BJ (cell line): ENCODE measurements around the gene EXOC6B. TPM values are rescaled to one million over a fixed set of nuclear protein-coding genes. Genes with fewer than 3 reads are reported as not detected.

ENCODE experiments used
- CTCF ChIA-PET: fragments of 350-600 bp; formaldehyde crosslinking; extraction: SDS; loops from one replicate; lab custom pipeline; 2021; ENCODE audit warnings: antibody characterized with exemption, inconsistent platforms; lab: Yijun Ruan, JAX
- POLR2A ChIA-PET: fragments of 300-600 bp; sonication (Branson Sonifier 250); formaldehyde crosslinking; extraction: SDS; loops from one replicate; lab custom pipeline; 2021; ENCODE audit warnings: antibody characterized with exemption; lab: Charles Lee
- DNase-seq: peaks from one replicate; pipeline ENCODE4 v3.0.0-alpha.2; 2011; ENCODE audit warnings: low read depth
- H3K27me3 ChIP-seq: 2 replicates; pipeline ENCODE4 v1.6.0; 2011; ENCODE audit warnings: low read length; ENCODE audit not compliant: control insufficient read depth, insufficient read depth
- H3K36me3 ChIP-seq: 2 replicates; pipeline ENCODE4 v1.5.1; 2011; ENCODE audit warnings: low read length; ENCODE audit not compliant: control insufficient read depth, insufficient read depth
- H3K4me3 ChIP-seq: 2 replicates; pipeline ENCODE4 v1.5.1; 2011; ENCODE audit warnings: low read depth, mild to moderate bottlenecking, control low read depth, low read length
- CTCF ChIP-seq: IDR thresholded peaks from 2 replicates; pipeline ENCODE4 v1.5.1; 2011; ENCODE audit warnings: low read depth, mild to moderate bottlenecking, control low read depth, inconsistent platforms, low read length, moderate library complexity; ENCODE audit not compliant: insufficient read depth
- polyA plus RNA-seq: library from polyadenylated mRNA; depleted of rRNA; stranded (reverse); fragments of >200 nt; gene quantifications from 2 replicates; pipeline ENCODE4 v1.2.3, GENCODE V29; 2011

EXOC6B gene
- polyA plus RNA-seq, 1 experiment, result 15.5 TPM

- CTCF ChIA-PET, result interaction anchor here (1.6 to 2.1 kb wide), 2 partner anchors 12 to 14 kb away, joined by 7 to 8 read pairs; no protein-coding TSS in a partner anchor
- H3K36me3 ChIP-seq, result no peaks in the 10 kb centered on the region
- peaks cover 7% of the 10 kb centered on the region for H3K27me3 ChIP-seq
- H3K4me3 ChIP-seq, result no peak overlapping the region
- POLR2A ChIA-PET, result no interaction called here
- no peak for TF ChIP-seq CTCF
- no peak for DNase-seq
Observed at GRCh38 chr2:72847534-72848315, 21.9 kb upstream of the EXOC6B start.

DNA sequence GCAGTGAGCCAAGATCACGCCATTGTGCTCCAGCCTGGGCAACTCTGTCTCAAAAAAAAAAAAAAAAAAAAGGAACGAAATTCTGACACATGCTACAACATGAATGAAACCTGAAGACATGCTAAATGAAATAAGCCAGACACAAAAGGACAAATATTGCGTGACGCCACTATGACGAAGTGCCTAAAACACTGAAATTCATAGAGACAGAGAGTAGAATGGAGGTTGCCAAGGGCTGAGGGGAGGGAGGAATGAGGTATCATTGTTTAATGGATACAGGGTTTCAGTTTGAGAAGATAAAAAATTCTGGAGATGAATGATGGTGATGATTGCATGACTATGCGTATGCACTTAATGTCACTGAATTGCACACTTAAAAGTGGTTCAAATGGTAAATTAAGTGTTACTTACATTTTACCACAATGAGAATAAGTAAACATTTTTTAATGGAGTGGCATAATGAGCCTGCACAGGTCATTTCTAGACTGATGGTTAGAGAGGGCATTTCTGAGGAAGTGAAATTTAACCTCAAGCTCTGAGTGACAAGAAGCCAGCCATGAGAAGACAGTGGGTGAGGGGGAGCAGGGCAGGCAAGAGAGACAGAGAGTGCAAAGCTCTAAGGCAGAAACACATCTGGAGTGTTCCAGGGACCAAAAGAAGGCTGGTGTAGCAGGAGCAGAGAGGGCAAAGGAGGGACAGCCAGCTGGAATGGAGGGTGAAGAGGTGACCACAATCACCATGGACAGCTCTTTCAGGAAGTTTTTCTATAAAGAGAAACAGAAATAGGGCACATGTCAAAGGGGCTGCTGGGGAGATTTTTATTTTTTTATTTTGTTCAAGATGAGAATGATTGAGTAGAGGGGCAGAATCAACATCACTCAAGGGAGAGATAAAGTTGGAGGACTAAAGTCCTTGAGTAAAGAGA, 20.6 kb upstream of the EXOC6B start:
- Histone ChIP-seq H3K27me3 (peaks cover 7% of the 10 kb centered on the region), H3K36me3 (no peaks in the 10 kb centered on the region), H3K4me3 (no peak overlapping the region)
- TF ChIP-seq CTCF, result no peak
- DNase-seq, result no peak
- ChIA-PET CTCF (interaction anchor here (1.6 to 2.1 kb wide), 2 partner anchors 13 to 16 kb away, joined by 7 to 8 read pairs; no protein-coding TSS in a partner anchor), POLR2A (no interaction called here)

DNA sequence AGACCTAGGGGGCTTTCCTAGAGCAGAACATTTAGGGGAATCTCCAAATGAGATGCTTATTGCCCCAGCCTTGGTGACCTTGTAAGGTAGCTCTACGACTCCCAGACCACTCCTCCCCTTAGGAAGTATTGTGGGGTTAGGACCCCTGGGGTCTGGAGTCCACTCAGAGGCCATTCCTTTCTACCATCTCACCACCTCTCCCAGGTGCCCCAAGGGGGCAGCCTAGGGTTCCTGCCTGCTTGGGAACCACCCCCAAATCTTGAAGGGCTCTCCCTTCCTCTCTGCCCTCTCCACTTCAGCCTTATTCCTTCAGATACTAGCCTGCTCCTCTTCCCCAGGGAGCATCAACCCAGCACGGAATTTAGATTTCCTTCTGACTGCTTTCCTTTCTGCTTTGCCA, 17.5 kb upstream of the EXOC6B start:
- DNase-seq, result no peak
- TF ChIP-seq CTCF, result no peak
- ChIA-PET POLR2A (no interaction called here), CTCF (no interaction called here)
- Histone ChIP-seq H3K4me3 (no peak overlapping the region), H3K36me3 (no peaks in the 10 kb centered on the region), H3K27me3 (peaks cover 4% of the 10 kb centered on the region)

- peaks cover 4% of the 10 kb centered on the region for H3K27me3 ChIP-seq
- POLR2A ChIA-PET, result no interaction called here
- no peak for DNase-seq
- CTCF ChIA-PET, result interaction anchor here (1.0 to 1.7 kb wide), 4 partner anchors 18 to 70 kb away, joined by 3 to 5 read pairs (median 4); no protein-coding TSS in a partner anchor
- H3K4me3 ChIP-seq, result no peak overlapping the region
- no peak for TF ChIP-seq CTCF
- H3K36me3 ChIP-seq, result no peaks in the 10 kb centered on the region
Observed at GRCh38 chr2:72841462-72842125, 15.8 kb upstream of the EXOC6B start.
